ENCODE results near the gene RPL3. TPM values are rescaled to one million over a fixed set of nuclear protein-coding genes. Genes with fewer than 3 reads are reported as not detected.

The RPL3 gene
- total RNA-seq, 1 experiment from 2014 or later = 3,475 TPM

- no peak overlapping the region for H3K4me3 Mint-ChIP-seq (ENCODE audit: unreplicated experiment)
- intact Hi-C loops (cut with micrococcal nuclease) = no loop called here
- BruUV-seq (replicated peaks) = no TSS peak
- no peak overlapping the region for H3K27ac Mint-ChIP-seq (ENCODE audit: low read depth, unreplicated experiment)
- H3K4me1 Mint-ChIP-seq (ENCODE audit: insufficient read depth, unreplicated experiment) = peaks cover 33% of the 10 kb centered on the region
- DNase-seq (ENCODE audit: unreplicated experiment) = no peak
- no peaks in the 10 kb centered on the region for H3K27me3 Mint-ChIP-seq (ENCODE audit: insufficient read depth, unreplicated experiment)
- POLR2A ChIA-PET = interaction anchor here (0.6 to 0.7 kb wide), 2 partner anchors 9 to 39 kb away, joined by 3 to 4 read pairs; no protein-coding TSS in a partner anchor
- no peaks in the 10 kb centered on the region for H3K9me3 Mint-ChIP-seq (ENCODE audit: unreplicated experiment)
- no peak for TF ChIP-seq CTCF (IDR thresholded peaks at IDR 0.05; ENCODE audit: unreplicated experiment)
- CTCF ChIA-PET = no interaction called here
- no peaks in the 10 kb centered on the region for H3K36me3 Mint-ChIP-seq (ENCODE audit: insufficient read depth, unreplicated experiment)
Observed at GRCh38 chr22:39296981-39297489, 22.4 kb downstream of the RPL3 start.

GRCh38 chr22:39296535-39296934 lies 22.9 kb downstream of the RPL3 start:
- H3K4me3 Mint-ChIP-seq (ENCODE audit: unreplicated experiment) = no peak overlapping the region
- TF ChIP-seq CTCF (IDR thresholded peaks at IDR 0.05; ENCODE audit: unreplicated experiment) = no peak
- peak overlapping the region; percentile 57 for H3K27ac Mint-ChIP-seq (ENCODE audit: low read depth, unreplicated experiment)
- POLR2A ChIA-PET = no interaction called here
- BruUV-seq (replicated peaks) = no TSS peak
- no peaks in the 10 kb centered on the region for H3K9me3 Mint-ChIP-seq (ENCODE audit: unreplicated experiment)
- no peaks in the 10 kb centered on the region for H3K27me3 Mint-ChIP-seq (ENCODE audit: insufficient read depth, unreplicated experiment)
- H3K4me1 Mint-ChIP-seq (ENCODE audit: insufficient read depth, unreplicated experiment) = peaks cover 34% of the 10 kb centered on the region
- CTCF ChIA-PET = no interaction called here
- intact Hi-C loops (cut with micrococcal nuclease) = no loop called here
- H3K36me3 Mint-ChIP-seq (ENCODE audit: insufficient read depth, unreplicated experiment) = no peaks in the 10 kb centered on the region
- no peak for DNase-seq (ENCODE audit: unreplicated experiment)

- H3K27me3 Mint-ChIP-seq (ENCODE audit: insufficient read depth, unreplicated experiment) = no peaks in the 10 kb centered on the region
- CTCF ChIA-PET = no interaction called here
- no peak for TF ChIP-seq CTCF (IDR thresholded peaks at IDR 0.05; ENCODE audit: unreplicated experiment)
- H3K9me3 Mint-ChIP-seq (ENCODE audit: unreplicated experiment) = no peaks in the 10 kb centered on the region
- no peak overlapping the region for H3K4me3 Mint-ChIP-seq (ENCODE audit: unreplicated experiment)
- intact Hi-C loops (cut with micrococcal nuclease) = loop anchor here (5.0 kb wide), 2 partner anchors 43 to 123 kb away; no protein-coding TSS in a partner anchor
- POLR2A ChIA-PET = no interaction called here
- no peak for DNase-seq (ENCODE audit: unreplicated experiment)
- H3K27ac Mint-ChIP-seq (ENCODE audit: low read depth, unreplicated experiment) = no peak overlapping the region
- H3K4me1 Mint-ChIP-seq (ENCODE audit: insufficient read depth, unreplicated experiment) = peaks cover 22% of the 10 kb centered on the region
- no peaks in the 10 kb centered on the region for H3K36me3 Mint-ChIP-seq (ENCODE audit: insufficient read depth, unreplicated experiment)
- no TSS peak for BruUV-seq (replicated peaks)
Observed at GRCh38 chr22:39294571-39295468, 24.6 kb downstream of the RPL3 start.

GRCh38 chr22:39293766-39294368 lies 25.6 kb downstream of the RPL3 start:
- Mint-ChIP-seq H3K27ac (ENCODE audit: low read depth, unreplicated experiment) (no peak overlapping the region), H3K4me3 (ENCODE audit: unreplicated experiment) (no peak overlapping the region), H3K4me1 (ENCODE audit: insufficient read depth, unreplicated experiment) (peaks cover 20% of the 10 kb centered on the region), H3K36me3 (ENCODE audit: insufficient read depth, unreplicated experiment) (no peaks in the 10 kb centered on the region), H3K27me3 (ENCODE audit: insufficient read depth, unreplicated experiment) (no peaks in the 10 kb centered on the region), H3K9me3 (ENCODE audit: unreplicated experiment) (no peaks in the 10 kb centered on the region)
- intact Hi-C loops (cut with micrococcal nuclease) = loop anchor here (5.0 kb wide), 2 partner anchors 42 to 122 kb away; no protein-coding TSS in a partner anchor
- ChIA-PET CTCF (no interaction called here), POLR2A (no interaction called here)
- DNase-seq (ENCODE audit: unreplicated experiment) = no peak
- no peak for TF ChIP-seq CTCF (IDR thresholded peaks at IDR 0.05; ENCODE audit: unreplicated experiment)
- no TSS peak for BruUV-seq (replicated peaks)

Data from MCF 10A (cell line).